NCI-H2227 (cell line): ENCODE results near the gene GCN1.

ENCODE experiments used
- DNase-seq: peaks from one replicate; lab custom pipeline; 2025; ENCODE audit not compliant: unreplicated experiment; lab: John Stamatoyannopoulos, UW

The GCN1 gene

GRCh38 chr12:120095736-120096135 lies 98.8 kb downstream of the GCN1 start:
- no peak for DNase-seq

- no peak for DNase-seq
These were observed 99.2 kb downstream of the GCN1 start for GRCh38 chr12:120095331-120095730.

GRCh38 chr12:120094485-120094884 lies 100.0 kb downstream of the GCN1 start:
- DNase-seq, result no peak

- peak; percentile 84 for DNase-seq
These were observed 100.7 kb downstream of the GCN1 start for GRCh38 chr12:120093592-120094355.

GRCh38 chr12:120093336-120093591 lies 101.3 kb downstream of the GCN1 start:
- no peak for DNase-seq

- DNase-seq, result peak; percentile 33
These were observed 101.8 kb downstream of the GCN1 start for GRCh38 chr12:120092551-120093335.

GRCh38 chr12:120091371-120092090 lies 103.0 kb downstream of the GCN1 start:
- peak; percentile 36 for DNase-seq

GRCh38 chr12:120090626-120091295 lies 103.8 kb downstream of the GCN1 start:
- DNase-seq, result no peak

- peak; percentile 28 for DNase-seq
These were observed 104.3 kb downstream of the GCN1 start for GRCh38 chr12:120090206-120090605.

- no peak for DNase-seq
These were observed 104.7 kb downstream of the GCN1 start for GRCh38 chr12:120089796-120090195.

GRCh38 chr12:120089105-120089504 lies 105.4 kb downstream of the GCN1 start:
- DNase-seq, result peak; percentile 17

GRCh38 chr12:120086801-120087621 lies 107.5 kb downstream of the GCN1 start:
- DNase-seq, result peak; percentile 100

GRCh38 chr12:120085920-120086645 lies 108.4 kb downstream of the GCN1 start:
- no peak for DNase-seq

- DNase-seq, result no peak
These were observed 112.9 kb downstream of the GCN1 start for GRCh38 chr12:120081641-120082040.

- DNase-seq, result no peak
These were observed 114.8 kb downstream of the GCN1 start for GRCh38 chr12:120079411-120080400.

GRCh38 chr12:120078868-120079267 lies 115.6 kb downstream of the GCN1 start:
- DNase-seq, result no peak

- DNase-seq, result no peak
These were observed 117.3 kb downstream of the GCN1 start for GRCh38 chr12:120077260-120077659.
